ENCODE data around the gene LAIR1.
"Not testable (repeated sequence)": the region's sequence is repeated elsewhere in the genome, so short reads cannot be mapped to it uniquely, and the experiment has no call there.

Gene LAIR1, protein sequence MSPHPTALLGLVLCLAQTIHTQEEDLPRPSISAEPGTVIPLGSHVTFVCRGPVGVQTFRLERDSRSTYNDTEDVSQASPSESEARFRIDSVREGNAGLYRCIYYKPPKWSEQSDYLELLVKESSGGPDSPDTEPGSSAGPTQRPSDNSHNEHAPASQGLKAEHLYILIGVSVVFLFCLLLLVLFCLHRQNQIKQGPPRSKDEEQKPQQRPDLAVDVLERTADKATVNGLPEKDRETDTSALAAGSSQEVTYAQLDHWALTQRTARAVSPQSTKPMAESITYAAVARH

GRCh38 chr19:54364775-54365257 is at the start of gene LAIR1:
LAIR1 (minus strand) TSS chr19:54364931; CDS start chr19:54364804, 127 bp downstream.
- DNase-seq (ENCODE audit: insufficient read length, low spot score) (no peak), FAIRE-seq (no peak)

DNA sequence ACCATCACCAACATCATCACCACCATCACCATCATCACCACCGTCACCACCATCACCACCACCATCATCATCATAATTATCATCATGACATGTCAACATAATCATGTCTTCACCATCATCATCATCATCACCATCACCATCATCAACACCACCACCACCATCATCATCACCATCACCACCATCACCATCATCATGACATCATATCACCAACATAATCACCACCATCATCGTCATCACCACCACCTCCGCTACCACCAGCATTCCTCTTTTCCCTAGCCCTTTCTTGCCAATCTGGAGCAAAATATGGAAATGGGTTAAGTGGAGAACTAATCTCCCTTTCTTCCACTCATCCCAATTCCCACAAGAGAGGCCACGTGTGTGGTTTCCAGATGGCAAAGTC is 49.4 kb upstream of the LAIR1 start:
- DNase-seq (ENCODE audit: insufficient read length, low spot score) (no peak), FAIRE-seq (no peak)

DNA sequence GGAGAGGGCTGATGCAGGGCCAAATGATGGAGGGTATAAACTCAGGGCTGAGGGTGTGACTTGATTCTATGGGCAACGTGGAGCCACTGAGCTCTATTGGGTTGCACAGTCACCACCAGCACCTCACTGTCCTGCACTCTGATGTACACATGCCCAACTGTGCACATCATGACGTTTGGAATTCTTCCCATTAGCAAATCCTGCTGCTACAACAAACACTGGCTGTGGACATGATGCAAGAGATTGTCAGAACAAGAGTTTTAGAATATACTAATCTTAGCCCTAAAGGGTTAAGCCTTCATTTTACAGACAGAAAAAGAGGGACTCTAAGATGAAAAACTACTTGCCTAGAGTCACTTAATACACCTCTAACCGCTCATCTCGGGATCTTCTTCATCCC is 48.1 kb upstream of the LAIR1 start:
- DNase-seq (ENCODE audit: insufficient read length, low spot score): no peak
- no peak for FAIRE-seq

DNA sequence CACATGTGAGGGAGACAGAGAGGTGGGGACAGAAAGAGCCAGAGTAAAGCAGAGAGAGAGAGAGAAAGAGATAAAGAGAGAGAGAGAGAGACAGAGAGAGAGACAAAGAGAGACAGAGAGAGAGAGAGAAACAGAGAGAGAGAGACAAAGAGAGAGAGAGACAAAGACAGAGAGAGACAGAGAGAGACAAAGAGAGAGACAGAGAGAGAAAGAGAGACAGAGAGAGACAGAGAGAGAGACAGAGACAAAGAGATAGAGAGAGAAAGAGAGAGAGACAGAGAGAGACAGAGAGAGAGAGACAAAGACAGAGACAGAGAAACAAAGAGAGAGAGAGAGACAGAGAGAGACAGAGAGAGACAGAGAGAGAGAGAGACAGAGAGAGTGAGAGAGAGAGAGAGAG is 46.3 kb upstream of the LAIR1 start:
- FAIRE-seq: no peak

GRCh38 chr19:54408456-54409026 is 43.8 kb upstream of the LAIR1 start:
- no peak for DNase-seq (ENCODE audit: insufficient read length, low spot score)
- no peak for FAIRE-seq

More for the DNA sequence above, 46.3 kb upstream of the LAIR1 start:
- DNase-seq (ENCODE audit: insufficient read length, low spot score): no peak

- FAIRE-seq: no peak
- DNase-seq (ENCODE audit: insufficient read length, low spot score): no peak
These were observed 43.0 kb upstream of the LAIR1 start for GRCh38 chr19:54407780-54408179.

- FAIRE-seq (no peak), DNase-seq (ENCODE audit: insufficient read length, low spot score) (no peak)
These were observed 40.9 kb upstream of the LAIR1 start for GRCh38 chr19:54405628-54406027.

DNA sequence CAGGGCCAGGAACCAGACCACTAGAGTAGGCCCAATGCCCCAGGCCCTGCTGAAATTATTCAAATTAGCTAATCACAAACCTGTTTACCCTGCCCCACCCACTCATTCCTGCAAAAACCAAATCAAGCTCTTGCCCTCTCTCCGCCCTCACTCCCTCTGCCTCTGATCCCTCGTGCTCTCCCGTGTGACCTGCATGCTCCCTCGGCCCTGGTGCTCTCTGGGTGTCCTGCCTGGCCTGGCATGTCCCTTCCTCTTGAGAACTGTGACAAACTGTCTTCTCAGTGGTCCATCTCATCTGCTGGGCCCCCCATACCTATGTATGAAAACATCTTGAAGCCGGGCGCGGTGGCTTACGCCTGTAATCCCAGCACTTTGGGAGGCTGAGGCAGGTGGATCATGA is 38.3 kb upstream of the LAIR1 start:
- no peak for DNase-seq (ENCODE audit: insufficient read length, low spot score)
- no peak for FAIRE-seq

- no peak for FAIRE-seq
- DNase-seq (ENCODE audit: insufficient read length, low spot score): no peak
These were observed 36.2 kb upstream of the LAIR1 start for GRCh38 chr19:54400913-54401312.

- DNase-seq (ENCODE audit: insufficient read length, low spot score): no peak
- no peak for FAIRE-seq
These were observed 34.5 kb upstream of the LAIR1 start for GRCh38 chr19:54399189-54399588.

DNA sequence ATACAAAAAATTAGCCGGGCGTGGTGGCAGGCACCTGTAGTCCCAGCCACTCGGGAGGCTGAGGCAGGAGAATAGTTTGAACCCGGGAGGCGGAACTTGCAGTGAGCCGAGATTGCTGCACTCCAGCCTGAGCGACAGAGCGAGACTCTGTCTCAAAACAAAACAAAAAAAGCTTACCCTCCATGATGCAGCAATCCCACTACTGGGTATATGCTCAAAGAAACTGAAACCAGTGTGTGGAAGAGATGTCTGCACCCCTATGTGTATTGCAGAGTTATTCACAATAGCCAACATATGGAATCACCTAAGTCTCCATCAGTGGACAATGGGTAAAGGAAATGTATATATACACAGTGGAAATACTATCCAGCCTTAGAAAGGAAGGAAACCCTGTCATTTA is 31.0 kb upstream of the LAIR1 start:
- DNase-seq (ENCODE audit: insufficient read length, low spot score) (no peak), FAIRE-seq (no peak)

DNA sequence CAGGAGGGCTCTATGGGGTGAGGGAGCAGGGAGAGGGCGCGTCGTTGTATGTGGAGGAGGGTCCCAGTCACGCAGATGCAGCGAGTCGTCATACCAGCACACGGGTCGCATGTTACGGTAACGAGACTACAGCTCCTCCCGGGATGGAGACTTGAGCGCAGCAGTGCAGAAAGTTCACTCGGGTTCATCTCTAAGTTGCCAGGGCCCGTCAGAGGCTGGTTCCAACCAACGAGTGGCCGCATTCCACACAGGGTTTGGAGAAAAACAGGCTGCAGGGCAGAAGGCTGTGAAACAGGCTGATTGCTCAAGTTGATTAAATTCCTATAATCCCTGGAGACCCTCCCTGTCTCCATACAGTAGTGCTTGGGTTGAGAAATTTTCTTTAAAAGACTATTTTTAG is 28.6 kb upstream of the LAIR1 start:
- FAIRE-seq (no peak), DNase-seq (ENCODE audit: insufficient read length, low spot score) (no peak)

- DNase-seq (ENCODE audit: insufficient read length, low spot score) (no peak), FAIRE-seq (no peak)
These were observed 27.4 kb upstream of the LAIR1 start for GRCh38 chr19:54392105-54392504.

GRCh38 chr19:54391589-54392061 is 26.9 kb upstream of the LAIR1 start:
- FAIRE-seq (no peak), DNase-seq (ENCODE audit: insufficient read length, low spot score) (no peak)

DNA sequence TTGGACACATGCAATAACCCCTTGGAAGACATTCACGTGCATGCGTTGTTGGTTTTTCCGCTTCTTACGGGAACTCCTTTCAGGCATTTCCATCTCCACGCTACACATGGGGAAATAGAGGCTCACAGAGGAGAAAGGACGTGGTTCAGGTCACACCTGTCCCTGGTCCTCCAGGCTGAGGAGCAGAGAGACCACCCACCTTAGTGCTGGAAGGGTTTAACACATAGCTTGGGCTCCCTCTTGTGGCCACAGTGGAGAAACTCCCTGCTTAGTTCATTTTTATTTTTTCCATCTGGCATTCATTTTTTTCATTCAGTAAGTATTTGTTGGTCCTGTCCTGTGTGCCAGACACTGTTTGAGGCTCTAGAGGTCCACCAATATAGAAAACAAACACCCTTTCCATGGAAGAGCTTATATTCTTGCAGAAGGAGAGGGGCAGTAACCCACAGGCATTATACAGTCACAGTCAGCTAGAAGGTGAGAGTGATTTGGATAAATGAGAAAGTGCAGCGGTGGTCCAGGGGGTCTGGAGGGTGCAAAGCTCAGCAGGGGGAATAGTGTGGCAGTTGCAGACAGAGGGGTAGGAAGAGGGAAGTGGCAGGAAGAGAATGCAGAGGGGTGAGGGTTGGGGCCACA is 26.3 kb upstream of the LAIR1 start:
- DNase-seq (ENCODE audit: insufficient read length, low spot score) (peak; percentile 40), FAIRE-seq (no peak)

- FAIRE-seq (no peak), DNase-seq (ENCODE audit: insufficient read length, low spot score) (no peak)
These were observed 24.8 kb upstream of the LAIR1 start for GRCh38 chr19:54389553-54389952.

DNA sequence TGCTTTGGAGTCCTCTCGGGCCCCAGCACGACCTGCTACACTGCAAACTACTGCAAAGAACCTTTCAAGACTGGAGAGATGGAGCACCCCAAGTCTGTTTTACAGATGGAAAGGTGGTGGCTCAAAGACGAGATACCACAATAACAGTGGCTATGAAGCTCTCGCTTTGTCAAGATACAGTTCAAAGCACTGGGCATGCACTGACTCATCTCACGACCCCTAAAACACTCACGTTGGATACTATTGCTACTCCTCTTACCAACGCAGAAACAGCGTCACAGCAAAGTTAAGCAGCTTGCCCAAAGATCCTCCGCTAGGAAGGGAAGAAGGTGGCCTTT is 24.0 kb upstream of the LAIR1 start:
- DNase-seq (ENCODE audit: insufficient read length, low spot score): no peak
- no peak for FAIRE-seq

- DNase-seq (ENCODE audit: insufficient read length, low spot score): no peak
- FAIRE-seq: no peak
These were observed 23.5 kb upstream of the LAIR1 start for GRCh38 chr19:54387991-54388801.

- no peak for DNase-seq (ENCODE audit: insufficient read length, low spot score)
- no peak for FAIRE-seq
These were observed 18.6 kb upstream of the LAIR1 start for GRCh38 chr19:54383330-54383729.

GRCh38 chr19:54382041-54382440 is 17.3 kb upstream of the LAIR1 start:
- not testable (repeated sequence) for FAIRE-seq; DNase-seq (ENCODE audit: insufficient read length, low spot score)

GRCh38 chr19:54380897-54381296 is 16.2 kb upstream of the LAIR1 start:
- no peak for DNase-seq (ENCODE audit: insufficient read length, low spot score)
- FAIRE-seq: no peak
